GM21528 (cell line): ENCODE data around the gene EIF2A.
"Not testable (repeated sequence)": the region's sequence is repeated elsewhere in the genome, so short reads cannot be mapped to it uniquely, and the experiment has no call there.

Source experiments
- ATAC-seq: cut with Tn5 transposase; IDR thresholded peaks from one replicate; pipeline ENCODE4 v1.9.1; 2021; ENCODE audit warnings: mild to moderate bottlenecking, moderate library complexity; ENCODE audit not compliant: unreplicated experiment, low FRiP score

Gene EIF2A

DNA sequence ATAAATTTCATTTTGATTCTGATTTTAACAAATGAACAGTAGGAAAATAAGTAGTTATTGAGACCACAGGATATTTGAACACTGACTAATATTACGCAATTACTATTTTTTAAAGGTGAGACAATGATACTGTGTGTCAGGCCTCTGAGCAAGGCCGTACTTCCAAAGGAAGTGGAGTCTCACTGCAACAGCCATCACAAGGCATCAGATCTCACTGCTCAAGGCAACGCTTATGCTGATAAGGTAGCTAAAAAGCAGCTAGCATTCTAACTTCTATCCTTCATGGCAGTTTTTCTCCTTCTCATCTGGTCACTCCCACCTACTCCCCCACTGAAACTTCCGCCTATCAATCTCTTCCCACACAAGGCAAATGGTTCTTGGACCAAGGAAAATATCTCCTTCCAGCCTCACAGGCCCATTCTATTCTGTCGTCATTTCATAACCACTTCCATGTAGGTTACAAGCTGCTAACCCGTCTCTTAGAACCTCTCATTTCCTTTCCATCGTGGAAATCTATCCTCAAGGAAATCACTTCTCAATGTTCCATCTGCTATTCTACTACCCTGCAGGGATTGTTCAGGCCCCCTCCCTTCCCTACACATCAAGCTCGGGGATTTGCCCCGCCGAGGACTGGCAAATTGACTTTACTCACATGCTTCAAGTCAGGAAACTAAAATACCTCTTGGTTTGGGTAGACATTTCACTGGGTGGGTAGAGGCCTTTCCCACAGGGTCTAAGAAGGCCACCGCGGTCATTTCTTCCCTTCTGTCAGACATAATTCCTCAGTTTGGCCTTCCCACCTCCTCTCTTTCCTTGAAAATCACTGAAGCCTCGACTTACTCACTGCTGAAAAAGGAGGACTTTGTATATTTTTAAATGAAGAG, 54.3 kb downstream of the EIF2A start:
- not testable (repeated sequence) for ATAC-seq

DNA sequence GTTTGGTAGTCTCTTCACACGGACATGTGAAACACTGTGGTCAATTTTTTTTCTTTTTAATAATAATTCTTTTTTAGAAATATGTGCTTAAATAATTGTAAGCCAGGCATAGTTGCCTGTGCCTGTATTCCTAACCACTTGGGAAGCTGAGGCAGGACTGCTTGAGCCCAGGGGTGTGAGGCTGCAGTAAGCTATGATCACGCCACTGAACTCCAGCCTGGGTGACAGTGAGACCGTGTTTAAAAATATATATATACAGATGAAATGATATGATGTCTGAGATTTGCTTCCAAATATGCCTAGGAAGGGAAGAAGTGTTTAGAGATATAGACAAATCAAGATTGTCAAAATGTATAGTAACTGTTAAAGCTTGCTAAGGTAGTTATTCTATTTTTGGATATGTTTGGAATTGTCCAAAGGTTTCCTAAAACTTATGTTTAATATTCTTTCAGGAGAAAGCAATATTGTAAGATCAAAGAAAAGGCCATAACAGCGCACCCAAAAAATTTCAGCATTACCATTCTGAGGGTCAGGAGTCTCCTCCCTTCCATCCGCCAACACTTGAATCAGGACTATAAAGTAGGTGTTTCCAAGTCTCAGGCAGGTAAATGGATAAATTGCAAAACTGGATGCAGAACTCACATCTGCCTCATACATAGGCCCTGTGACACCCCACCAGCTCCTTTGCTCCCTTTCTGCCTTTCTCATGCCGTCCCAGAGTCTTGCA, 56.0 kb downstream of the EIF2A start:
- ATAC-seq, result peak; percentile 15

DNA sequence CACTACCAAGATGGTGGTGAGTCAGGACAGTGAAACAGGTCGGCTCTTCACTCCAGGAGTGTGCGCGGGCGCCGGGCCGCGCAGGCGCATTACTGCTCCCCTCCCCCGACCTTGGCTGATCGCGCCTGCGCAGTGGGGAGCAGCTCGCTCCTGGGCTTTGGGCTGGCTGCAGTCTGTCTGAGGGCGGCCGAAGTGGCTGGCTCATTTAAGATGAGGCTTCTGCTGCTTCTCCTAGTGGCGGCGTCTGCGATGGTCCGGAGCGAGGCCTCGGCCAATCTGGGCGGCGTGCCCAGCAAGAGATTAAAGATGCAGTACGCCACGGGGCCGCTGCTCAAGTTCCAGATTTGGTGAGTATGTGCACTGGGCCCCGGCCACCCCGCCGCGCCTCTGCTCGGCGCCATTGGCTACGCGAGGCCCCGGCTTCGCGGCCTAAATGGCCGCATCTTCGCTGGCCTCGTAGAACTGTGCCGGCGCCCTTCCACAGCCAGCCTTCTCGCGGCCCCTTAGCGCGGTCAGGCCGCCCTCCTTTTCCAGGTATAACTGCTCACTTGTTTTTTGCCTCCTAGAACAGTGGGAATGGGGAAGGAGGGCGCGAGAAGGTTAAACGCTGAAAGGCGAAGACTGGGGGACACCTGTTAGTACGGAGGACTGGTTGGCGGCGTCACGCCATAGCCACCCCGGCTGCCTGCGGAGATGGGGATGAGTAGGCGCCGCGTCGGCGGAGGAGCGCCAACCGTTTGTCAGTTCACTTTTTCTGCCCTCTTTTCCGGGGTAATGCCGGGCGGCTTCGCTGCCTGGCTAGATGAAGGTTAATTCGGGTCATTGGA, 56.8 kb downstream of the EIF2A start, which contains the start of gene SELENOT:
SELENOT (plus strand) TSS at position 169 of the 827 bp plus-strand sequence; CDS start at position 211, 42 bp downstream.
- peak; percentile 57 for ATAC-seq

DNA sequence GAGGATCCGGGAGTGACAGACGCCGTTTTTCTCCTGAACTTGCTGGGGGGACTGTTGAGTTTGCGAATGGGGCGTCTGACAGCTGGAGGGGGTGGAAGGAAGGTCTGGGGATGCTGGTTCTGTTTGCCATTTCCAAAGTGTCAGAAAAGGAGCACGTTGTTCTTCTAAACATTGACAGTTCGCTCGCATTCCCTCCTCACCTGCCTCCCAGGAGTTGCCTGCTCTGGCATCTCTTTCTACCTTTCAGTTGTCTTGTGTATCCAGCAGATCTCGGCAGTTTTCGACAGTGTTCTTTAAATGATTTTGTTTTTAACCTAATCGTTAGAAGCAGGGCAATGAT, 57.4 kb downstream of the EIF2A start:
- no peak for ATAC-seq

DNA sequence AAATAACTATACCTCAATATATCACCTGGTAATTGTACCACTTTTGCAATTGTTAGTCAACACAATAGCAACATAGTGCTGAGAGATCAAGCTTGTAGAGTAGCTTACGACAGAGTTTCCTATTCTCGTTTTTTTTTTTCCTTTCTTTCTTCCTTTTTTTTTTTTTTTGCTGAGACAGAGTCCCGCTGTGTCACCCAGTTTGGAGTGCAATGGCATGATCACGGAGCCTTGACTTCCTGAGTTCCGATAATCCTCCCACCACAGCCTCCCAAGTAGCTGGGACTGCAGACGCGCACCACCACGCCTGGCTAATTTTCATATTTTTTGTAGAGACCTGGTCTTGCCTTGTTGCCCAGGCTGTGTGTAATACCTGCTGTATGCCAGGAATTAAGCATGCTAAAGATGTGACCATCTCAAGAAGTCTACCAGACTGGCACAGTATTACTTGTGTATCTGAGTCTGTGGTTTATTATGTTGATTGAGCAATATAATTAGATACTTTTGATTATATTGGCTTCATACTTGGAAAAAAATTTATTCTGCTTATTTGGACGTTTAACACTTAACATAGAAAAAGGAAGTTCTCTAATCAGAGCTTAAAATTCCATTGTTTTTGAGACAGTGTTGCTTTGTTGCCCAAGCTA, 59.5 kb downstream of the EIF2A start:
- no peak for ATAC-seq

DNA sequence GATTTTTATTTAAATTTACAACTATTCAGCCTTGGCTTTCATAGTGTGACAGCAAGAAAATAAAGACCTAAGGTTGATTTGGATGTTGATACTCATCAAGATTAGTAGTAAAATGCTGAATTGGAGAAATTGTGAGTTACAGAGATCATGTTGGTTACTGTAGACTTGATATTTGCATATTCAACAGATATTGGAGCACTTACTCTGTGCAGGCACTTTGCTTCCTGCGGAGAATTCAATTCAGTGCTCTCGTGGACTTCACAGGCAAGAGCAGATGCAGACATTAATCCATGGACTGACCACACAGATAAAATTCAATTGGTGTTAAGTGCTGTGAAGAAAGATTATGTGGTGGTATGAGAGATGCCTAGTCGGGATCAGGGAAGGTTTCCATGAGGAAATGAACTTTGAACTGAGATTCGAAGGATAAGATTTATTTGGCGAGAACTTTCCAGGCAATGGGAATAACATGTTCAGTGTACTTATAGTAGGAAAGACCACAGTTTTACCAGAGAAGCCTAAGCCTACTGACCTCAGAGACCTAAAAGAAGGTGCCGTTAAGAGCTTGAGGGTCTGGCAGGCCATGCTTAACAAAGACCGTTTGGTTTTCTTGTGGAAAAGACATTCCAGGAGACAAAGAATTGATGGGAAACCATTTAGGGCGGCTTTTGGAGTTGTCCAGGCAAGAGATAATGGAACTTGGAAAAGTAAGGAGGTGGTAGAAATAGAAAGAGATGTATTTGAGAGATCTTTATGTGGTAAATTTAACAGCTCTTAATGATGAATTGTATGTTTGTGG, 60.9 kb downstream of the EIF2A start:
- no peak for ATAC-seq

DNA sequence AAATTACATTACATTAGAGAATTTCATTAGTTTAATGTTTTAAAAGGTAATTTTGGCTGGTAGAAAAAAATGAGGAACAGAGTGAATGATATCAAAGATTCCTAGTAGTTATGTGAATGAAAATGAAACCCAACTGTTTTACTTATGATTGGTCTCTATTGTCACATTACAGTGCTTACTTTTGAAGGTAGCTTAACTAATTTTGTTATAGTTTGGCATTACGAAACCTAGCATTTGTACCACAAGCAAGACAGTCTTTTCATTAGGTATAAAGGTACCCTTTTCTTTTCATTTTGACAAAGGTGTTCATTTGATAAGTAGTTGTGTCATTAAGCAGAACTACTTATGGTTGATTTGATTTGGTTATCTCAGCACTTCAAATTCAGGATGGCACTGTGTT, 63.4 kb downstream of the EIF2A start:
- ATAC-seq, result no peak

DNA sequence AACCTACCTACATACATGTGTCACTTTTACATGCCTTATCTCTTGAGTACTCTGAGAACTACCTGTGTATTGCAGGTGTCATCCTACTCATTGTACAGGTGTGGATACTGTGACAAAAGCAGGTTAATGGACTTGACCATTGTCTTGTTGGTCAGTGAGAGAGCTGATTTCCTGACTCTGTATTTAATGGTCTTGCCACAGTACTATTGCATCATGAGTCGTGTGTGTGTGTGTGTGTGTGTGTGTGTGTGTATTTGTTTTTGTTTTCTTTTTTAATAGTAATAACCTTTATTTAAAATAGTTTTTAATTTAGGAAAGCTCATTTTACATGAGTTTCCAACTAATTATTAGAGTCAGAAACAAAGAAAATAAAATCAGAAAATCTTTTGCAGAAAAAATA, 64.2 kb downstream of the EIF2A start:
- ATAC-seq, result no peak

DNA sequence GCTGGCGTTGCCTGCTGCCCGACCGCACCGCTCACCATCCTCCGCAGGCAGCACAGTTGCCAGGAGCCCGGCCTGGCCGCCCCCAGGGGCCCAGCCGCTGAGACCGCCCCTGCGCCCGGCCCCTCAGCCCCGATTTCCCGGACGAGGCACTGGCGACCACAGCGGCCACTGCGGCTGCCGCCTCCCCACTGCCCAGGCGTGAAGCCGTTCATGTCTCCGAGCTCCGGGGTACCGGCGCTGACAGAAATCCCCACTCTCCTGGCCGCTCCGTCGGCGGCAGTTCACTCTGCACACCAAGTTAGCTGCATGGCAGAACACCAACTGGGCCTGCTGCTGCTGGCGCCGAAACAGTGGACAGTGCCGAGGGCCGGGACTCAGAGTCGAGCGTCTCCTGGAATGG, 65.1 kb downstream of the EIF2A start:
- ATAC-seq, result no peak

DNA sequence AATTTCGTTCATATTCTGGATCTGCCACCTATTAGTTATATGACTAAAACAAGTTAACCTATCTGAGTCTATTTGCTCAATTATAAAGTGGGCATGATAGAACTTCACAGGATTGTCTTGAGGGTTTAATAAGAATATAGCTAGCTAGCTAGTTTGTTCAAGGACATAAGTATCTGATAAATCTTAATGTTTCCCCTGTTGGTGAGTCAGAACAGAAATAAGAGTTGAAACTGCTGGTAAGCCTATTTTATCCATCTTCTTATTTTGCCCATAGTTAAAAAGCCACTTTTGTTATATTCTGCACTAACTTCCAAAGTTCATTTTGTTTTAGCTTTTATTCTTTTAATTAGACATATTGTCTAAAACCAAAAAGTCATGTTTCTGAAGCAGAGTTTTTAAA, 65.9 kb downstream of the EIF2A start:
- ATAC-seq, result no peak

DNA sequence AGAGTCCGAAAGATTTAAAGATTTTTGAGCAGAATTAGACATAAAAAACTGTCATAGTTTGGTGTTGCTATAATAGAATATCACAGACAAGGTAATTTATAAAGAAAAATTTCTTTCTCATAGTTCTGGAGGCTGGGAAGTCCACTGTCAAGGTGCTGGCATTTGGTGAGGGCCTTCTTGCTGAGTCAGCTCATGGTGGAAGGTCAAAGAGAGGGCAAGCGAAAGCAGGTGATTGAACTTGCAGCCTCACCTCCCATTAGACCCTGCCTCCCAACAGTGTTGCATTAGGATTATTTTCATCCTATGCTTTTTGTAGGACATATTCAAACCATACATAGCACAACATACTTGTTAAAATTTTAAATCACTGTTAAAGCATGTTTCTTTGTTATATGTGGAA, 66.4 kb downstream of the EIF2A start:
- ATAC-seq, result no peak

DNA sequence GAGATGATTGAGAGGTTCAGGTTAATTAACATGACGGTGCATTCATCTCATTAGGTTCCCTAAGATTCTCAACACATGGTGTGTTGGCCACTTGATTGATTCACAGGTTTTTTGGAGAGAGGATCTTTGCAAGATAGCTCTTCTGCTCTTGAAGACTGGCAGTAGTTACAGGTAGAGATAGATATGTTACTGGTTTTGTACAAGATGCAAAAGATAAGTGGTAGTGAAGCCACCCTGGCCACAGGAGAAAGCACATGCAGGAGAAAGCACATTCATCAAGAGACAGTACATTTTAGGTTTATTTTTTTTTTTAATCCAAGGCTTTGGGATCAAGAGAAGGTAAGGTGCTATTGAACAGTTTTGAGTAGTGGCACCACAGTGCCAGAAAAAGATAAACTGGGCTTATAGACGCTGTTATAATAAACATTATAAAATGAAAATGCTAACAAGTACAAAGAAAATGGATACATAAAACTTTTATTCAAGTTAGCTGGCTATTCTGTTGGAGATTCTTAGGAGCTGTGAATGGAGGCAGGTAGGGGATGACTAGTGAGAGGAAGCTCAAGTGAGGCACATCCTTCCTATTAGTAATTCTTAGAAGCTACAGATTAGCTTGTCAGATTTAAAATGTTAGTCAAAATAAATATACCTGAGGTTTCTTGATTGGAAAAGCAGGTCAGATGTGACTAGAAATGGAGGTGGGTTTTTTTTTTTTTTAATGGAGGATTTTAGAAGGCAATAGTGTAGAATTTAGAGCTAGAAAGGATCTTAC, 67.3 kb downstream of the EIF2A start:
- no peak for ATAC-seq

DNA sequence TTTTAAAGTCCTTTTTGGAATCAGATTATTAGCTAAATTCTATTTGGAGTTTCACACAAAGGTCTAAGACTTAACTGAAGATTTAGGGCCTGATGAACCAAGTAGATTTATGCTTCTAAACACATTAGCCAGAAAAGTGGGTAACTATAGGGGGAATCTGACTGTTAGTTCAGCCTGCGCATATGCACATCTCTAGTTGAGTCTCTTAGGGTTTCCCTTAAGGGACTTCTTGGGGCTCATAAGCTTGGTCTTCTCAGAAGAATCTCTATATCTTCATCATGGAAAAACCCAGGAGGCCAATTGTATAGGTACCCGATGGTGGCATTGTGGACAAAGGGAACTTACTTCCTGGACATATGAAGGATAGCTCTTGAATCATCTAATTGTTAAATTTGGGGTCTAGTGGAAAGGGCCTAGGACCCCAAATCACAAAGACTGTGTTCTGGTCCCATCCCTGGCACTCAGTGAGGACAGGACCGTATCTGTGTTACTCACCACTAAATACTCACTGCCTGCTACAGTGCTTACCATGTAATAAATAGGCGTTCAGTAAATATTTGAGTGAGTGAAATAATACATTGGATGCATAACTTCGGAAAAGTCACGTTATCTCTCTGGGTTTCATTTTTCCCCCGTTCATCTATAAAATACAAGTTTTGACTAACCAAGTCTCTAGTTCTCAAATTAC, 73.6 kb downstream of the EIF2A start:
- ATAC-seq, result no peak

DNA sequence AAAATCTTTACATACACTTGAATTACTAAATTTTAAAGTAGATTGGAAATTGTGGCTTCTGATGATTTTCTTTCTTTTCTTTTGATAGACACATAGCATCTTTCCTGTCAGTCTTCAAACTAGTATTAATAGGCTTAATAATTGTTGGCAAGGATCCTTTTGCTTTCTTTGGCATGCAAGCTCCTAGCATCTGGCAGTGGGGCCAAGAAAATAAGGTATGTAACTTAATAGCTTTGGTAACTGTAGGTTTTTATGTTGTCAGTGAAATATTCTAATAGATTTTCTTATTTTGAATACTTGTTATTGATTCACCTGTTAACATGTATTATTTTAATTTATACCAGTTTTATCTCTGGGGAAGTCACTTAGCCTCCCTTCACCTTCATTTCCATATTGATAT, 76.4 kb downstream of the EIF2A start:
- not testable (repeated sequence) for ATAC-seq

DNA sequence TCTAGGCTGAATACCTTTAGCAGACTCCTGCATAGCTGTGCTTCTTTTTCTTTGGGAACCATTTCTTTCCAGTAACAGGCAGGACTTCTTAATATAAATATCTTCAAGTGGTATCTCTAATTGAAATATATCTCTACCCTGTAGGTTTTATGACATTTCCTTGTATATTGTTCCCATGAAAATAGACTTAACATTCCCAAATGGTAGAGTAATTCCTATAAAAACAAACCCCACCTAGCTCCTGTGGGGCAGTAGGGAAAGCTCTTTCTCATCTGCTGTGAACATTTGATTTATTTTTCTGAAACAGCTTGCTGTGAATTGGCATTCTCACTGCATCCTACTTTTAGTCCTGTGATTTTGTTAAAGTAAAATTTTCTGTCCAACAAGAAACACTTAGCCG, 77.4 kb downstream of the EIF2A start:
- ATAC-seq, result no peak

DNA sequence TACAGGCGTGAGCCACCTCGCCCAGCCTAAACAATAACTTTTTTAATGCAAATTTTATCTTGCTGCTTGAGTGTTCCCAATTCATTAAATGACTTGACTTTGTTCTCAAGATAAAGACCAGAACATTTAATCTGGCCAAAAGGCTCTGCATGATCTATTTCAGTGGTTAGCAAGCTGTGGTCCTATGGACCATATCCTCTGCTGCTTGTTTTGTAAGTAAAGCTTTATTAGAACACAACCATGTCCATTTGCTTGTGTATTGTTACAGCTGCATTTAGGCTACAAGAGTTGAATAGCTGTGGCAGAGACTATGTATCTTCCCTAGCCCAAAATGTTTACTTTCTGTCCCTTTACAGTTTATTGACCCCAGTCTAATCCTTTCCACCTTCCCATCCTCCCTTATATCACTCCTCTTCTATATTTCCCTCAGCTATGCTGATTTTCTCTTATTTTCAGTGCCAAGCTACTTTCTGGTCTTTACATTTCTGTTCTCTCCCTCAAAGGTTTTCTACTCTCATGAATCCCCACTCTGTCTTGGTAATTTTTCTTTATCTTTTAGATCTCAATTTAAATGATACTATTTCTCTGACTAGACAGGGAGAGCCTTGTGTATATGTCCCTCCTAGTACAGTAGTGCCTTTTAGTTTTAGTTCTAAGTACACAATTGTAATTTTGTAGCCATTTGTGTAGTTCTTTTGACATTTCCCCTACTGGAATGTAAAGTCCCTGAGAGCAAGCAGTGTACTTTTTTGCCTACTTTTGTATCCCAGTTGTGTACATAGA, 79.8 kb downstream of the EIF2A start:
- no peak for ATAC-seq

DNA sequence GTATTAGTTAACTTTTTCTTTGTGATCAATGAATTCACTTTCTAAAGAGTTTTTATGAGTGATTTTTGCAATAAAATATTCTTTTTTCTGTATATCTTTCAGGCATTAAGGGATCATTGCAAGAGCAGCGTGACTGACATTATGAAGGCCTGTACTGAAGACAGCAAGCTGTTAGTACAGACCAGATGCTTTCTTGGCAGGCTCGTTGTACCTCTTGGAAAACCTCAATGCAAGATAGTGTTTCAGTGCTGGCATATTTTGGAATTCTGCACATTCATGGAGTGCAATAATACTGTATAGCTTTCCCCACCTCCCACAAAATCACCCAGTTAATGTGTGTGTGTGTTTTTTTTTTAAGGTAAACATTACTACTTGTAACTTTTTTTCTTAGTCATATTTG, 81.0 kb downstream of the EIF2A start:
- no peak for ATAC-seq
